HepG2 (cell line): Measurements from ENCODE around the gene ZNF189. TPM values are rescaled to one million over a fixed set of nuclear protein-coding genes. Genes with fewer than 3 reads are reported as not detected.

ENCODE experiments used
- ELF4 ChIP-seq: sonication (generic); formaldehyde crosslinking; IDR thresholded peaks from 2 replicates; pipeline ENCODE4 v1.5.0; 2020; ENCODE audit warnings: missing genetic modification reagents, mild to moderate bottlenecking, moderate library complexity, borderline replicate concordance
- HDAC6 ChIP-seq: fragments of 200-600 bp; sonication (generic); IDR thresholded peaks from 2 replicates; pipeline ENCODE4 v1.7.0; 2017; ENCODE audit warnings: mild to moderate bottlenecking, antibody characterized with exemption, low read length, low read depth
- IRF2 ChIP-seq: IDR thresholded peaks from 2 replicates; pipeline ENCODE4 v1.6.1; 2018; ENCODE audit warnings: missing genetic modification reagents, missing compliant biosample characterization
- JUND ChIP-seq: sonication (generic); formaldehyde crosslinking; IDR thresholded peaks from 2 replicates; pipeline ENCODE4 v1.8.0; 2022; ENCODE audit warnings: mild to moderate bottlenecking, missing genetic modification reagents
- KAT7 ChIP-seq: IDR thresholded peaks from 2 replicates; pipeline ENCODE4 v1.6.1; 2018; ENCODE audit warnings: borderline replicate concordance, missing compliant biosample characterization
- MBD4 ChIP-seq: IDR thresholded peaks from 2 replicates; pipeline ENCODE4 v1.6.1; 2012; ENCODE audit warnings: low read length, inconsistent platforms, borderline replicate concordance
- MEIS1 ChIP-seq: sonication (generic); formaldehyde crosslinking; IDR thresholded peaks from 2 replicates; pipeline ENCODE4 v1.9.0; 2021; ENCODE audit warnings: mild to moderate bottlenecking, missing genetic modification reagents, moderate library complexity, borderline replicate concordance
- NBN ChIP-seq: fragments of 450-650 bp; conservative IDR thresholded peaks from 2 replicates; pipeline ENCODE4 v1.6.1; 2017
- NCOA5 ChIP-seq: sonication (generic); formaldehyde crosslinking; IDR thresholded peaks from 2 replicates; pipeline ENCODE4 v1.4.0; 2020; ENCODE audit warnings: missing genetic modification reagents
- PRMT3 ChIP-seq: sonication (generic); formaldehyde crosslinking; IDR thresholded peaks from 2 replicates; pipeline ENCODE4 v1.8.1; 2022; ENCODE audit warnings: low read depth, mild to moderate bottlenecking, moderate library complexity, missing genetic modification reagents, borderline replicate concordance
- SOX13 ChIP-seq, 3 experiments: fragments of 450-650 bp in 1 of 3; sonication (generic) in 1 of 3; formaldehyde crosslinking in 1 of 3; IDR thresholded peaks in 2 of 3; conservative IDR thresholded peaks in 1 of 3; 2 replicates each; pipeline versions ENCODE4 v1.5.0 to v1.6.1; 2016 to 2020; ENCODE audit warnings: antibody characterized with exemption in 1 of 3, mild to moderate bottlenecking in 1 of 3, missing compliant biosample characterization in 1 of 3, missing genetic modification reagents in 1 of 3, moderate library complexity in 1 of 3
- ZNF17 ChIP-seq: sonication (generic); formaldehyde crosslinking; IDR thresholded peaks from 2 replicates; pipeline ENCODE4 v1.5.0; 2020; ENCODE audit warnings: mild to moderate bottlenecking, missing genetic modification reagents
- ZNF3 ChIP-seq: IDR thresholded peaks from 2 replicates; pipeline ENCODE4 v1.7.0; 2017; ENCODE audit warnings: inconsistent platforms
- ZNF30 ChIP-seq: sonication (generic); formaldehyde crosslinking; IDR thresholded peaks from 2 replicates; pipeline ENCODE4 v1.5.0; 2020; ENCODE audit warnings: mild to moderate bottlenecking, missing genetic modification reagents
- ZNF430 ChIP-seq: sonication (generic); formaldehyde crosslinking; IDR thresholded peaks from 2 replicates; pipeline ENCODE4 v1.9.0; 2021; ENCODE audit warnings: mild to moderate bottlenecking, missing genetic modification reagents
- ZNF501 ChIP-seq: sonication (generic); formaldehyde crosslinking; IDR thresholded peaks from 2 replicates; pipeline ENCODE4 v1.5.1; 2020; ENCODE audit warnings: mild to moderate bottlenecking, moderate library complexity, missing genetic modification reagents
- ZNF547 ChIP-seq: sonication (generic); formaldehyde crosslinking; IDR thresholded peaks from 2 replicates; pipeline ENCODE4 v1.5.1; 2020; ENCODE audit warnings: mild to moderate bottlenecking, missing genetic modification reagents
- ZNF564 ChIP-seq: sonication (generic); formaldehyde crosslinking; IDR thresholded peaks from 2 replicates; pipeline ENCODE4 v1.8.1; 2023; ENCODE audit warnings: mild to moderate bottlenecking, missing genetic modification reagents
- ZNF720 ChIP-seq: sonication (generic); formaldehyde crosslinking; IDR thresholded peaks from 2 replicates; pipeline ENCODE4 v1.4.0; 2020; ENCODE audit warnings: missing genetic modification reagents
- ZNF816 ChIP-seq: sonication (generic); formaldehyde crosslinking; IDR thresholded peaks from 2 replicates; pipeline ENCODE4 v1.8.0; 2022; ENCODE audit warnings: missing genetic modification reagents, mild to moderate bottlenecking, borderline replicate concordance
- ZXDC ChIP-seq: sonication (generic); formaldehyde crosslinking; IDR thresholded peaks from 2 replicates; pipeline ENCODE4 v1.5.0; 2020; ENCODE audit warnings: mild to moderate bottlenecking, missing genetic modification reagents
- polyA plus RNA-seq, 8 experiments: library from polyadenylated mRNA; depleted of rRNA in 3 of 8; stranded (reverse) in 7 of 8; unstranded in 1 of 8; fragments of >200 nt; fragmentation: Illumina TruSeq in 4 of 8; extraction: Trizol in 4 of 8; gene quantifications; 2 replicates each; pipeline versions ENCODE4 v1.2.1 to v1.2.3, GENCODE V29; 2011 to 2016; ENCODE audit warnings: low read depth in 4 of 8, missing spikeins in 1 of 8, mixed read lengths in 1 of 8; ENCODE audit not compliant: insufficient read depth in 1 of 8
- total RNA-seq, 5 experiments: library from RNA; depleted of rRNA; stranded (reverse); fragments of >200 nt; fragmentation: Illumina TruSeq; extraction: Trizol; gene quantifications; 2 replicates each; pipeline ENCODE4 v1.2.3, GENCODE V29; 2016; ENCODE audit warnings: low read depth in 1 of 5
- TF ChIP-seq, protein P1 (sequence below): sonication (generic); formaldehyde crosslinking; IDR thresholded peaks from 2 replicates; pipeline ENCODE4 v1.4.0; 2020; ENCODE audit warnings: mild to moderate bottlenecking, missing genetic modification reagents
- TF ChIP-seq, protein P2 (sequence below): sonication (generic); formaldehyde crosslinking; IDR thresholded peaks from 2 replicates; pipeline ENCODE4 v1.5.0; 2020; ENCODE audit warnings: mild to moderate bottlenecking, missing genetic modification reagents, moderate library complexity

Gene ZNF189
- total and polyA plus RNA-seq, 2 of the 13 experiments (the other 11 are each of a cell fraction or from before 2014, with no cell fraction given): 8.4 to 50.0 TPM

- TF ChIP-seq ZXDC (CRISPR knock-in tag) (no peak), ZNF720 (no peak), MEIS1 (no peak), KAT7 (peak; percentile 84; the same call in 1 of the 2 replicates), IRF2 (CRISPR knock-in tag) (peak; percentile 86), ZNF564 (no peak), ZNF816 (peak; percentile 86; the same call in 1 of the 2 replicates), NBN (no peak), ZNF30 (no peak), MBD4 (0 out of 2 replicates have a peak, but pooled peaks have one; percentile 27), JUND (CRISPR knock-in tag) (no peak), ZNF430 (CRISPR knock-in tag) (no peak), NCOA5 (0 out of 2 replicates have a peak, but pooled peaks have one; percentile 49), ZNF501 (CRISPR knock-in tag) (no peak), ZNF17 (CRISPR knock-in tag) (no peak), ELF4 (CRISPR knock-in tag) (no peak), SOX13 (IDR thresholded peaks at IDR 0.05) (peak; percentile 41; the same call in 1 of the 2 replicates), SOX13 (CRISPR knock-in tag; conservative IDR thresholded peaks at IDR 0.05 in 1 of 2, IDR thresholded peaks at IDR 0.05 in 1 of 2) (peak in 1 of 2 experiments; percentile 92; a peak in 2 of 4 replicates), ZNF3 (CRISPR knock-in tag) (peak; percentile 61; the same call in 1 of the 2 replicates), ZNF547 (no peak), PRMT3 (CRISPR knock-in tag) (no peak), HDAC6 (no peak)
- TF ChIP-seq, protein P1, sequence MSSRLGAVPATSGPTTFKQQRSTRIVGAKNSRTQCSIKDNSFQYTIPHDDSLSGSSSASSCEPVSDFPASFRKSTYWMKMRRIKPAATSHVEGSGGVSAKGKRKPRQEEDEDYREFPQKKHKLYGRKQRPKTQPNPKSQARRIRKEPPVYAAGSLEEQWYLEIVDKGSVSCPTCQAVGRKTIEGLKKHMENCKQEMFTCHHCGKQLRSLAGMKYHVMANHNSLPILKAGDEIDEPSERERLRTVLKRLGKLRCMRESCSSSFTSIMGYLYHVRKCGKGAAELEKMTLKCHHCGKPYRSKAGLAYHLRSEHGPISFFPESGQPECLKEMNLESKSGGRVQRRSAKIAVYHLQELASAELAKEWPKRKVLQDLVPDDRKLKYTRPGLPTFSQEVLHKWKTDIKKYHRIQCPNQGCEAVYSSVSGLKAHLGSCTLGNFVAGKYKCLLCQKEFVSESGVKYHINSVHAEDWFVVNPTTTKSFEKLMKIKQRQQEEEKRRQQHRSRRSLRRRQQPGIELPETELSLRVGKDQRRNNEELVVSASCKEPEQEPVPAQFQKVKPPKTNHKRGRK (CRISPR knock-in tag): no peak
- TF ChIP-seq, protein P2, sequence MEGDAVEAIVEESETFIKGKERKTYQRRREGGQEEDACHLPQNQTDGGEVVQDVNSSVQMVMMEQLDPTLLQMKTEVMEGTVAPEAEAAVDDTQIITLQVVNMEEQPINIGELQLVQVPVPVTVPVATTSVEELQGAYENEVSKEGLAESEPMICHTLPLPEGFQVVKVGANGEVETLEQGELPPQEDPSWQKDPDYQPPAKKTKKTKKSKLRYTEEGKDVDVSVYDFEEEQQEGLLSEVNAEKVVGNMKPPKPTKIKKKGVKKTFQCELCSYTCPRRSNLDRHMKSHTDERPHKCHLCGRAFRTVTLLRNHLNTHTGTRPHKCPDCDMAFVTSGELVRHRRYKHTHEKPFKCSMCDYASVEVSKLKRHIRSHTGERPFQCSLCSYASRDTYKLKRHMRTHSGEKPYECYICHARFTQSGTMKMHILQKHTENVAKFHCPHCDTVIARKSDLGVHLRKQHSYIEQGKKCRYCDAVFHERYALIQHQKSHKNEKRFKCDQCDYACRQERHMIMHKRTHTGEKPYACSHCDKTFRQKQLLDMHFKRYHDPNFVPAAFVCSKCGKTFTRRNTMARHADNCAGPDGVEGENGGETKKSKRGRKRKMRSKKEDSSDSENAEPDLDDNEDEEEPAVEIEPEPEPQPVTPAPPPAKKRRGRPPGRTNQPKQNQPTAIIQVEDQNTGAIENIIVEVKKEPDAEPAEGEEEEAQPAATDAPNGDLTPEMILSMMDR: no peak
These were observed 46.8 kb downstream of the ZNF189 start (continued) for GRCh38 chr9:101445353-101446029.
